Caco-2 (cell line): ENCODE results near the gene SMPX. TPM values are rescaled to one million over a fixed set of nuclear protein-coding genes. Genes with fewer than 3 reads are reported as not detected.
A peak's percentile ranks its signal among the peaks of the same experiment; 100 is the strongest.

Source experiments
- BruUV-seq: library from RNA; stranded (reverse); fragments of 400-500 nt; replicated peaks from 2 replicates; lab custom pipeline; 2021; lab: Mats Ljungman, UMichigan
- CTCF ChIA-PET: fragments of 300-600 bp; sonication (Branson Sonifier 250); formaldehyde crosslinking; loops from one replicate; lab custom pipeline; 2022; ENCODE audit warnings: antibody characterized with exemption; lab: Charles Lee
- POLR2A ChIA-PET: fragments of 300-600 bp; sonication (Branson Sonifier 250); formaldehyde crosslinking; loops from one replicate; lab custom pipeline; 2022; ENCODE audit warnings: antibody characterized with exemption; lab: Charles Lee
- DNase-seq, 2 experiments: peaks; one replicate each; pipeline versions ENCODE4 v3.0.0 to v3.0.0-alpha.2; 2020 to 2022
- H3K27me3 ChIP-seq: replicated peaks from 2 replicates; pipeline ENCODE4 v1.6.0; 2011; ENCODE audit warnings: low read length; ENCODE audit not compliant: control insufficient read depth, insufficient read depth
- H3K36me3 ChIP-seq: 2 replicates; pipeline ENCODE4 v1.5.1; 2011; ENCODE audit warnings: low read length; ENCODE audit not compliant: control insufficient read depth, insufficient read depth
- H3K4me1 ChIP-seq: fragments of 250-450 bp; sonication (Bioruptor Pico); 2 replicates; pipeline ENCODE4 v1.5.1; 2020; ENCODE audit warnings: mild to moderate bottlenecking
- H3K4me3 ChIP-seq: 2 replicates; pipeline ENCODE4 v1.5.1; 2011; ENCODE audit warnings: low read depth, mild to moderate bottlenecking, control low read depth, low read length
- H3K9me3 ChIP-seq: fragments of 250-450 bp; sonication (Bioruptor Pico); 2 replicates; pipeline ENCODE4 v1.5.1; 2020; ENCODE audit warnings: mild to moderate bottlenecking, moderate library complexity
- H3K27ac Mint-ChIP-seq: one replicate; pipeline ENCODE4 v1.8.0; 2022; ENCODE audit warnings: mixed read lengths; ENCODE audit not compliant: unreplicated experiment
- H3K27me3 Mint-ChIP-seq: one replicate; pipeline ENCODE4 v1.8.0; 2022; ENCODE audit warnings: mixed read lengths; ENCODE audit not compliant: insufficient read depth, unreplicated experiment
- H3K36me3 Mint-ChIP-seq: one replicate; pipeline ENCODE4 v1.8.0; 2022; ENCODE audit warnings: mild to moderate bottlenecking, mixed read lengths; ENCODE audit not compliant: insufficient read depth, unreplicated experiment
- H3K4me1 Mint-ChIP-seq: one replicate; pipeline ENCODE4 v1.8.0; 2022; ENCODE audit warnings: low read depth, mixed read lengths; ENCODE audit not compliant: unreplicated experiment
- H3K4me3 Mint-ChIP-seq: one replicate; pipeline ENCODE4 v1.8.0; 2022; ENCODE audit warnings: mild to moderate bottlenecking, moderate library complexity, mixed read lengths; ENCODE audit not compliant: unreplicated experiment
- H3K9me3 Mint-ChIP-seq: one replicate; pipeline ENCODE4 v1.8.0; 2022; ENCODE audit warnings: mixed read lengths; ENCODE audit not compliant: unreplicated experiment
- intact Hi-C: fragments of 100-400 bp; cut with micrococcal nuclease; formaldehyde crosslinking; loops from one replicate; pipeline ENCODE4 v1.10.0; 2022; ENCODE audit not compliant: unreplicated experiment
- total RNA-seq: library from RNA; stranded (reverse); gene quantifications from 2 replicates; pipeline ENCODE4 v1.2.3, GENCODE V29; 2022
- TF ChIP-seq, protein P1 (sequence below), 2 experiments: fragments of 200-600 bp in 1 of 2; IDR thresholded peaks; 1 replicate in 1 of 2; 2 replicates in 1 of 2; pipeline versions ENCODE4 v1.5.1 to v1.8.0; 2011 to 2022; ENCODE audit warnings: antibody characterized with exemption in 1 of 2, control low read depth in 1 of 2, inconsistent platforms in 1 of 2, low read depth in 1 of 2, low read length in 1 of 2, mild to moderate bottlenecking in 1 of 2, moderate library complexity in 1 of 2; ENCODE audit not compliant: insufficient read depth in 1 of 2, severe bottlenecking in 1 of 2, unreplicated experiment in 1 of 2

Gene SMPX
- total RNA-seq, 1 experiment from 2014 or later, result 2.9 TPM

DNA sequence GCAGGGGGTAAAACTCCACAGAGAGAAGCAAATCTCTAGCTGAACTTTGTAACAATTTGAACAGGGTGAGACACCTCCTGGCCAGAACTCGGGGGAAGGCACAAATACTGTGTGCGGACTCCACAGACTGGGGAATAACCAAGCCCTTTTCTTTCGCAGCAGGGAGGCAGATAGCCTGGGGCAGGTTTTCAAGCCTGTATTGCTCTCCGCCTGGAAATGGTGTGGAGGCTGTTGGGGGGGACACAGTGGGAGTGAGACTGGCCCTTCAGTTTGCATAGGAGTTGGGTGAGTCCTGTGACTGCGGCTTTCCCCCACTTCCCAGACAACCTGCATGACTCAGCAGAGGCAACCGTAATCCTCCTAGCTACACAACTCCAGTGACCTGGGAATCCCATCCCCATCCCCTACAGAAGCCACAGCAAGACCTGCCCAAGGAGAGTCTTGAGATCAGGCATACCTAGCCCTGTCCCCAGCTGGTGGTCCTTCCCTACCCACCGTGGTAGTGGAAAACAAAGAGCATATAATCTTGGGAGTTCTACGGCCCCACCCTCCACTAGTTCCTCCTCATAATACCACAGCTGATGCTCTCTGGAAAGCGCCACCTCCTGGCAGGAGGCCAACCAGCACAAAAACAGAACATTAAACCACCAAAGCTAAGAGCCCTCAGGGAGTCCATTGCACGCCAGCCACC is 12.9 kb upstream of the SMPX start:
- TF ChIP-seq, protein P1, sequence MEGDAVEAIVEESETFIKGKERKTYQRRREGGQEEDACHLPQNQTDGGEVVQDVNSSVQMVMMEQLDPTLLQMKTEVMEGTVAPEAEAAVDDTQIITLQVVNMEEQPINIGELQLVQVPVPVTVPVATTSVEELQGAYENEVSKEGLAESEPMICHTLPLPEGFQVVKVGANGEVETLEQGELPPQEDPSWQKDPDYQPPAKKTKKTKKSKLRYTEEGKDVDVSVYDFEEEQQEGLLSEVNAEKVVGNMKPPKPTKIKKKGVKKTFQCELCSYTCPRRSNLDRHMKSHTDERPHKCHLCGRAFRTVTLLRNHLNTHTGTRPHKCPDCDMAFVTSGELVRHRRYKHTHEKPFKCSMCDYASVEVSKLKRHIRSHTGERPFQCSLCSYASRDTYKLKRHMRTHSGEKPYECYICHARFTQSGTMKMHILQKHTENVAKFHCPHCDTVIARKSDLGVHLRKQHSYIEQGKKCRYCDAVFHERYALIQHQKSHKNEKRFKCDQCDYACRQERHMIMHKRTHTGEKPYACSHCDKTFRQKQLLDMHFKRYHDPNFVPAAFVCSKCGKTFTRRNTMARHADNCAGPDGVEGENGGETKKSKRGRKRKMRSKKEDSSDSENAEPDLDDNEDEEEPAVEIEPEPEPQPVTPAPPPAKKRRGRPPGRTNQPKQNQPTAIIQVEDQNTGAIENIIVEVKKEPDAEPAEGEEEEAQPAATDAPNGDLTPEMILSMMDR (IDR thresholded peaks at IDR 0.05; ENCODE audit: insufficient read depth in 1 of 2, low read depth in 1 of 2, low read length in 1 of 2, severe bottlenecking in 1 of 2, unreplicated experiment in 1 of 2), result no peak
- POLR2A ChIA-PET, result no interaction called here
- peak in 1 of 2 experiments; percentile 0 for DNase-seq
- Mint-ChIP-seq H3K9me3 (peaks cover 20% of the 10 kb centered on the region), H3K4me1 (no peaks in the 10 kb centered on the region), H3K27ac (no peak overlapping the region), H3K36me3 (no peaks in the 10 kb centered on the region), H3K4me3 (no peak overlapping the region), H3K27me3 (no peaks in the 10 kb centered on the region)
- H3K36me3 ChIP-seq, result no peaks in the 10 kb centered on the region
- H3K4me1 ChIP-seq, result no peaks in the 10 kb centered on the region
- H3K4me3 ChIP-seq, result no peak overlapping the region
- no peaks in the 10 kb centered on the region for H3K9me3 ChIP-seq
- CTCF ChIA-PET, result no interaction called here
- H3K27me3 ChIP-seq, result no peaks in the 10 kb centered on the region
- no TSS peak for BruUV-seq
- intact Hi-C loops, result no loop called here

DNA sequence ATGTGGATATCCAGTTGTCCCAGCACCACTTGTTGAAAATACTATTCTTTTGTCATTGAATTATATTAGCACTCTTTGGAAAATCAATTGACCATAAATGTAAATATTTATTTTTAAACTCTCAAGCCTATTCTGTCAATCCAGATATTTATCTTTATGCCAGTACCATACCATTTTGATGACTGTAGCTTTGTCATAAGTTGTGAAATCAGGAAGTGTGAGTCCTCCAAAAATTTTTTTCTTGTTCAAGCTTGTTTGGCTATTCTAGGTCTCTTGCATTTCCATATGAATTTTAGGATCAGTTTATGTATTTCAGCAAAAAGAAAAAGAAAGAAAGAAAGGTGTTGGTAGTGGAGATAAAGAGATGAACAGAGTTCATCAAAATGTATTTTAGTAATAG is 8.2 kb upstream of the SMPX start:
- H3K4me3 ChIP-seq, result no peak overlapping the region
- no peaks in the 10 kb centered on the region for H3K27me3 Mint-ChIP-seq
- intact Hi-C loops, result no loop called here
- peaks cover 11% of the 10 kb centered on the region for H3K9me3 Mint-ChIP-seq
- TF ChIP-seq, protein P1 (IDR thresholded peaks at IDR 0.05; ENCODE audit: insufficient read depth in 1 of 2, low read depth in 1 of 2, low read length in 1 of 2, severe bottlenecking in 1 of 2, unreplicated experiment in 1 of 2), result no peak
- H3K27me3 ChIP-seq, result no peaks in the 10 kb centered on the region
- DNase-seq, result no peak
- ChIA-PET POLR2A (no interaction called here), CTCF (no interaction called here)
- no TSS peak for BruUV-seq
- H3K36me3 Mint-ChIP-seq, result no peaks in the 10 kb centered on the region
- no peaks in the 10 kb centered on the region for H3K36me3 ChIP-seq
- no peaks in the 10 kb centered on the region for H3K9me3 ChIP-seq
- H3K4me1 ChIP-seq, result no peaks in the 10 kb centered on the region
- H3K4me3 Mint-ChIP-seq, result no peak overlapping the region
- no peak overlapping the region for H3K27ac Mint-ChIP-seq
- no peaks in the 10 kb centered on the region for H3K4me1 Mint-ChIP-seq

DNA sequence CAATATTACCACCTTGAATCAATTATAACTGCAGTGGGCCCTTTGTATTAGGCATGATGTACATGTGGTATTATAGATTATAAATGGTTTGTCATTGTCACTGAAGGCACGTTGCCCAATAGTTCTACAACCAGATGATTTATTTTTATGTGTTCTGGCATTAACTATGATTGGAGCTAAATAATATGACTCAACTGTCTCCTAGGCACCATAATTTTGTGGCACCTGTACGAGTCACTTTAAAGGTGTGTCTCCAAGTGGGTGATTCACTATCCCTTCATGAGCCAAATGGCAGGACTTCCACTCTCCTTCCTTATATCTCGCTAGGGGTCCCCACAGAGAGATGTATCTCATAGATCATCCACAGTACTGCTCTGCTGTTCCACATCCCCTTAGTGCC is 6.1 kb upstream of the SMPX start:
- intact Hi-C loops, result no loop called here
- no peak overlapping the region for H3K4me3 Mint-ChIP-seq
- POLR2A ChIA-PET, result no interaction called here
- no peaks in the 10 kb centered on the region for H3K36me3 ChIP-seq
- H3K4me3 ChIP-seq, result no peak overlapping the region
- BruUV-seq, result no TSS peak
- H3K36me3 Mint-ChIP-seq, result no peaks in the 10 kb centered on the region
- CTCF ChIA-PET, result no interaction called here
- no peaks in the 10 kb centered on the region for H3K4me1 ChIP-seq
- peaks cover 11% of the 10 kb centered on the region for H3K9me3 Mint-ChIP-seq
- no peaks in the 10 kb centered on the region for H3K4me1 Mint-ChIP-seq
- TF ChIP-seq, protein P1 (IDR thresholded peaks at IDR 0.05; ENCODE audit: insufficient read depth in 1 of 2, low read depth in 1 of 2, low read length in 1 of 2, severe bottlenecking in 1 of 2, unreplicated experiment in 1 of 2), result no peak
- H3K9me3 ChIP-seq, result no peaks in the 10 kb centered on the region
- H3K27ac Mint-ChIP-seq, result no peak overlapping the region
- H3K27me3 ChIP-seq, result no peaks in the 10 kb centered on the region
- no peak for DNase-seq
- H3K27me3 Mint-ChIP-seq, result no peaks in the 10 kb centered on the region
